TTC549 (cell line): ENCODE results near the gene QRICH1.

Source experiments
- FAIRE-seq: peaks from 2 replicates; lab custom pipeline; 2012; peaks lifted over from hg19 to GRCh38; lab: Jason Lieb, UNC

Gene QRICH1

GRCh38 chr3:48997102-48997635 lies 96.7 kb downstream of the QRICH1 start:
- no peak for FAIRE-seq

GRCh38 chr3:48996640-48997039 lies 97.2 kb downstream of the QRICH1 start:
- FAIRE-seq, result no peak

GRCh38 chr3:48993834-48994233 lies 100.0 kb downstream of the QRICH1 start:
- FAIRE-seq, result no peak

- no peak for FAIRE-seq
Measured at GRCh38 chr3:48991851-48992545, 101.9 kb downstream of the QRICH1 start.

- FAIRE-seq, result no peak
Measured at GRCh38 chr3:48990636-48991469, 103.0 kb downstream of the QRICH1 start.

- FAIRE-seq, result no peak
Measured at GRCh38 chr3:48989796-48990635, 103.9 kb downstream of the QRICH1 start, which contains the start of gene P4HTM. P4HTM (plus strand) TSS chr3:48990241; CDS start chr3:48990257, 16 bp downstream.

- no peak for FAIRE-seq
Measured at GRCh38 chr3:48989126-48989795, 104.6 kb downstream of the QRICH1 start.

GRCh38 chr3:48985831-48986376 lies 108.0 kb downstream of the QRICH1 start:
- no peak for FAIRE-seq

GRCh38 chr3:48984663-48985062 lies 109.2 kb downstream of the QRICH1 start:
- FAIRE-seq, result no peak

- FAIRE-seq, result no peak
Measured at GRCh38 chr3:48983096-48983495, 110.8 kb downstream of the QRICH1 start.

GRCh38 chr3:48982686-48983085 lies 111.2 kb downstream of the QRICH1 start:
- no peak for FAIRE-seq

GRCh38 chr3:48982016-48982415 lies 111.9 kb downstream of the QRICH1 start:
- no peak for FAIRE-seq

GRCh38 chr3:48980295-48980694 lies 113.6 kb downstream of the QRICH1 start:
- no peak for FAIRE-seq
